ENCODE measurements around the gene BCAN. TPM values are rescaled to one million over a fixed set of nuclear protein-coding genes. Genes with fewer than 3 reads are reported as not detected.
A peak's percentile ranks its signal among the peaks of the same experiment; 100 is the strongest.
"Not testable (repeated sequence)": the region's sequence is repeated elsewhere in the genome, so short reads cannot be mapped to it uniquely, and the experiment has no call there.

BCAN gene
- not detected for total RNA-seq

GRCh38 chr1:156641761-156642264 is at the start of gene BCAN:
BCAN (plus strand) TSS chr1:156642117; CDS start chr1:156646055, 3,938 bp downstream.
- ATAC-seq, result no peak

- ATAC-seq, result peak; percentile 2
Measured at GRCh38 chr1:156592158-156592909, 49.6 kb upstream of the BCAN start.

GRCh38 chr1:156592910-156593660 is 48.8 kb upstream of the BCAN start:
- peak; percentile 19 for ATAC-seq

GRCh38 chr1:156593661-156593989 is 48.3 kb upstream of the BCAN start:
- no peak for ATAC-seq

- ATAC-seq, result no peak
Measured at GRCh38 chr1:156594190-156594589, 47.7 kb upstream of the BCAN start.

GRCh38 chr1:156595016-156595415 is 46.9 kb upstream of the BCAN start:
- no peak for ATAC-seq

- ATAC-seq, result no peak
Measured at GRCh38 chr1:156596426-156596825, 45.5 kb upstream of the BCAN start.

GRCh38 chr1:156598125-156598524 is 43.8 kb upstream of the BCAN start:
- ATAC-seq, result no peak

GRCh38 chr1:156598731-156599432 is 43.0 kb upstream of the BCAN start:
- ATAC-seq, result no peak

- peak; percentile 40 for ATAC-seq
Measured at GRCh38 chr1:156599811-156600210, 42.1 kb upstream of the BCAN start.

- ATAC-seq, result no peak
Measured at GRCh38 chr1:156600733-156601121, 41.2 kb upstream of the BCAN start.

GRCh38 chr1:156601122-156601830 is 40.6 kb upstream of the BCAN start, which contains the start of gene GPATCH4:
GPATCH4 (minus strand) TSS chr1:156601479.
- ATAC-seq, result peak; percentile 56

- ATAC-seq, result peak; percentile 16
Measured at GRCh38 chr1:156601892-156602291, 40.0 kb upstream of the BCAN start.

GRCh38 chr1:156602557-156602993 is 39.3 kb upstream of the BCAN start:
- peak; percentile 70 for ATAC-seq

- not testable (repeated sequence) for ATAC-seq
Measured at GRCh38 chr1:156607344-156607743, 34.6 kb upstream of the BCAN start.

GRCh38 chr1:156608036-156608674 is 33.8 kb upstream of the BCAN start:
- peak; percentile 91 for ATAC-seq

- ATAC-seq, result peak; percentile 76
Measured at GRCh38 chr1:156608981-156609380, 32.9 kb upstream of the BCAN start.

GRCh38 chr1:156610072-156610471 is 31.8 kb upstream of the BCAN start:
- ATAC-seq, result not testable (repeated sequence)

GRCh38 chr1:156612666-156613065 is 29.3 kb upstream of the BCAN start:
- no peak for ATAC-seq

GRCh38 chr1:156615946-156616345 is 26.0 kb upstream of the BCAN start:
- no peak for ATAC-seq

GRCh38 chr1:156616463-156616862 is 25.5 kb upstream of the BCAN start:
- ATAC-seq, result no peak

Data from esophagus mucosa (tissue), 1 donor.